Gastroesophageal sphincter (tissue), 4 donors: ENCODE data around the gene SLC4A2. TPM values are rescaled to one million over a fixed set of nuclear protein-coding genes. Genes with fewer than 3 reads are reported as not detected.

Source experiments
- ATAC-seq: fragments of 150-250 bp; one replicate; pipeline ENCODE4 v1.9.1; 2016; ENCODE audit warnings: mild to moderate bottlenecking, moderate library complexity
- H3K27ac ChIP-seq, 4 donors: fragments of 200-600 bp; sonication (generic) in 3 of 4; 1 replicate in 3 of 4; 2 replicates in 1 of 4; pipeline ENCODE4 v1.5.1; 2016 to 2019
- H3K27me3 ChIP-seq: fragments of 200-600 bp; sonication (generic); one replicate; pipeline ENCODE4 v1.5.1; 2019
- H3K36me3 ChIP-seq, 2 donors: fragments of 200-600 bp; sonication (generic); one replicate each; pipeline ENCODE4 v1.5.1; 2019; ENCODE audit warnings: control low read depth in 1 of 2
- H3K4me1 ChIP-seq, 3 donors: fragments of 200-600 bp; sonication (generic); 1 replicate in 2 of 3; 2 replicates in 1 of 3; pipeline ENCODE4 v1.5.1; 2016 to 2019; ENCODE audit warnings: control low read depth in 2 of 3
- H3K4me3 ChIP-seq, 2 donors: fragments of 200-600 bp; sonication (generic); one replicate each; pipeline ENCODE4 v1.5.1; 2019; ENCODE audit warnings: mild to moderate bottlenecking in 1 of 2, moderate library complexity in 1 of 2
- H3K9me3 ChIP-seq, 3 donors: fragments of 200-600 bp; sonication (generic); one replicate each; pipeline ENCODE4 v1.5.1; 2017 to 2019; ENCODE audit warnings: control low read depth in 2 of 3
- CTCF ChIP-seq, 4 experiments: fragments of 200-600 bp in 2 of 4; fragments of 450-650 bp in 2 of 4; sonication (generic) in 1 of 4; IDR thresholded peaks; one replicate each; pipeline ENCODE4 v1.5.1; 2017 to 2019; ENCODE audit warnings: antibody characterized with exemption in 4 of 4, mild to moderate bottlenecking in 2 of 4, moderate library complexity in 2 of 4
- EP300 ChIP-seq: sonication (generic); formaldehyde crosslinking; IDR thresholded peaks from one replicate; pipeline ENCODE4 v1.6.1; 2017; ENCODE audit warnings: antibody characterized with exemption, mild to moderate bottlenecking
- POLR2A ChIP-seq, 2 donors: fragments of 450-650 bp; IDR thresholded peaks; one replicate each; pipeline ENCODE4 v1.6.1; 2017; ENCODE audit warnings: antibody characterized with exemption in 2 of 2, mild to moderate bottlenecking in 2 of 2, moderate library complexity in 1 of 2
- POLR2AphosphoS5 ChIP-seq: sonication (generic); formaldehyde crosslinking; IDR thresholded peaks from one replicate; pipeline ENCODE4 v1.6.1; 2017; ENCODE audit warnings: antibody characterized with exemption
- WGBS, 2 donors: methylation state at CpG; one replicate each; pipeline ENCODE4 v1.1.5; 2018; ENCODE audit warnings: low coverage in 1 of 2; 5-methylcytosine and 5-hydroxymethylcytosine counted together
- total RNA-seq, 4 donors: library from RNA; depleted of rRNA; stranded (reverse); fragments of >200 nt; gene quantifications; one replicate each; pipeline ENCODE4 v1.1.0, GENCODE V29; 2016

The SLC4A2 gene
- total RNA-seq, 4 donors from 2014 or later: 77.8 to 152 (median 95.7) TPM

- Histone ChIP-seq H3K9me3 (no peaks in the 10 kb centered on the region), H3K36me3 (peaks cover 0 to 3% of the 10 kb centered on the region in 2 donors), H3K27me3 (no peaks in the 10 kb centered on the region), H3K4me3 (peak overlapping the region; percentile 88 to 93), H3K27ac (peak overlapping the region; percentile 74 to 98 (median 91)), H3K4me1 (peaks cover 19 to 83% (median 52%) of the 10 kb centered on the region in 3 donors)
- ATAC-seq: no peak
- no peak for TF ChIP-seq POLR2AphosphoS5
- no peak for TF ChIP-seq CTCF (IDR thresholded peaks at IDR 0.05)
- TF ChIP-seq EP300: no peak
- no peak for TF ChIP-seq POLR2A (IDR thresholded peaks at IDR 0.05)
- no CpG with 5 or more reads among the region's 56 CpGs for WGBS, 2 donors
Measured at GRCh38 chr7:151086802-151087244, 27.4 kb downstream of the SLC4A2 start.

- Histone ChIP-seq H3K9me3 (no peaks in the 10 kb centered on the region), H3K4me1 (peaks cover 13 to 83% (median 52%) of the 10 kb centered on the region in 3 donors), H3K27ac (peak overlapping the region; percentile 74 to 98 (median 91)), H3K4me3 (peak overlapping the region; percentile 88 to 93), H3K36me3 (peaks cover 0 to 9% of the 10 kb centered on the region in 2 donors), H3K27me3 (no peaks in the 10 kb centered on the region)
- ATAC-seq: peak; percentile 35
- TF ChIP-seq POLR2AphosphoS5: peak; percentile 7
- TF ChIP-seq POLR2A (IDR thresholded peaks at IDR 0.05): peak in 1 of 2 donors; percentile 33
- TF ChIP-seq EP300: no peak
- peak in 3 of 4 experiments; percentile 24 to 61 (median 33) for TF ChIP-seq CTCF (IDR thresholded peaks at IDR 0.05)
- WGBS, 2 donors: no CpG with 5 or more reads among the region's 70 CpGs
Measured at GRCh38 chr7:151087245-151088018, 28.0 kb downstream of the SLC4A2 start.

- 15 to 53% methylated on average over 3 to 11 of the region's 16 CpGs for WGBS, 2 donors
- Histone ChIP-seq H3K36me3 (peaks cover 0 to 14% of the 10 kb centered on the region in 2 donors), H3K27ac (peak overlapping the region; percentile 74 to 98 (median 91)), H3K9me3 (no peaks in the 10 kb centered on the region), H3K4me1 (peaks cover 11 to 83% (median 51%) of the 10 kb centered on the region in 3 donors), H3K4me3 (peak overlapping the region; percentile 88 to 93), H3K27me3 (no peaks in the 10 kb centered on the region)
- TF ChIP-seq POLR2A (IDR thresholded peaks at IDR 0.05): no peak
- TF ChIP-seq EP300: no peak
- TF ChIP-seq POLR2AphosphoS5: no peak
- no peak for TF ChIP-seq CTCF (IDR thresholded peaks at IDR 0.05)
- ATAC-seq: no peak
Measured at GRCh38 chr7:151088019-151088855, 28.8 kb downstream of the SLC4A2 start.

GRCh38 chr7:151088856-151089699 is 29.7 kb downstream of the SLC4A2 start:
- H3K27ac ChIP-seq: peak overlapping the region; percentile 74 to 98 (median 91)

More at GRCh38 chr7:151088856-151089699, 29.7 kb downstream of the SLC4A2 start:
- H3K27me3 ChIP-seq: no peaks in the 10 kb centered on the region
- H3K36me3 ChIP-seq: peaks cover 0 to 14% of the 10 kb centered on the region in 2 donors
- ATAC-seq: peak; percentile 51
- TF ChIP-seq EP300 (no peak), POLR2A (IDR thresholded peaks at IDR 0.05) (no peak), CTCF (IDR thresholded peaks at IDR 0.05) (no peak), POLR2AphosphoS5 (no peak)
- H3K4me1 ChIP-seq: peaks cover 11 to 83% (median 48%) of the 10 kb centered on the region in 3 donors
- 5 to 6% methylated on average over 9 to 26 of the region's 30 CpGs for WGBS, 2 donors
- H3K9me3 ChIP-seq: no peaks in the 10 kb centered on the region
- peak overlapping the region; percentile 88 to 93 for H3K4me3 ChIP-seq
